NCI-H1694 treated with DMSO at 0.1 percent for 48 hours (cell line): ENCODE results near the gene MAGEA3.
"Not testable (repeated sequence)": the region's sequence is repeated elsewhere in the genome, so short reads cannot be mapped to it uniquely, and the experiment has no call there.

Source experiments
- DNase-seq: peaks from one replicate; lab custom pipeline; 2025; lab: John Stamatoyannopoulos, UW

MAGEA3 gene

GRCh38 chrX:152697952-152698931 is at the start of gene MAGEA3:
MAGEA3 (plus strand) TSS chrX:152698794; CDS start chrX:152700833, 2,039 bp downstream.
- not testable (repeated sequence) for DNase-seq

- DNase-seq = no peak
These were observed 46.5 kb upstream of the MAGEA3 start for GRCh38 chrX:152652060-152652459.

- DNase-seq = no peak
These were observed 46.1 kb upstream of the MAGEA3 start for GRCh38 chrX:152652467-152652866.

GRCh38 chrX:152656087-152656486 is 42.5 kb upstream of the MAGEA3 start:
- no peak for DNase-seq

- DNase-seq = no peak
These were observed 41.7 kb upstream of the MAGEA3 start for GRCh38 chrX:152656890-152657289.

GRCh38 chrX:152658302-152658701 is 40.3 kb upstream of the MAGEA3 start:
- DNase-seq = no peak

- no peak for DNase-seq
These were observed 35.5 kb upstream of the MAGEA3 start for GRCh38 chrX:152663086-152663485.

- DNase-seq = no peak
These were observed 24.5 kb upstream of the MAGEA3 start for GRCh38 chrX:152674135-152674534.

- DNase-seq = not testable (repeated sequence)
These were observed 23.9 kb upstream of the MAGEA3 start for GRCh38 chrX:152674652-152675051.

- not testable (repeated sequence) for DNase-seq
These were observed 17.6 kb upstream of the MAGEA3 start for GRCh38 chrX:152681012-152681411.

GRCh38 chrX:152700390-152700789 is 1.8 kb downstream of the MAGEA3 start:
- DNase-seq = not testable (repeated sequence)

GRCh38 chrX:152706500-152706899 is 7.9 kb downstream of the MAGEA3 start:
- DNase-seq = not testable (repeated sequence)

GRCh38 chrX:152709173-152709572 is 10.6 kb downstream of the MAGEA3 start, which contains the start of gene CSAG2:
CSAG2 (minus strand) TSS chrX:152709273; CDS start chrX:152709112, 161 bp downstream.
- DNase-seq = not testable (repeated sequence)

- DNase-seq = not testable (repeated sequence)
These were observed 14.6 kb downstream of the MAGEA3 start for GRCh38 chrX:152713195-152713594.

GRCh38 chrX:152713815-152714787 is 15.5 kb downstream of the MAGEA3 start, which contains the start of gene MAGEA2B:
MAGEA2B (plus strand) TSS chrX:152714628; CDS start chrX:152717107, 2,479 bp downstream.
- not testable (repeated sequence) for DNase-seq

- DNase-seq = no peak
These were observed 26.8 kb downstream of the MAGEA3 start for GRCh38 chrX:152725409-152725808.

GRCh38 chrX:152733261-152733975 is 34.8 kb downstream of the MAGEA3 start, which contains the start of the genes CSAG1 and MAGEA12:
CSAG1 (minus strand) TSS chrX:152733721; CDS start chrX:152732460, 1,261 bp downstream.
MAGEA12 (plus strand) TSS chrX:152733757; CDS start chrX:152736162, 2,405 bp downstream.
- DNase-seq = peak; percentile 61

GRCh38 chrX:152734143-152734858 is 35.7 kb downstream of the MAGEA3 start:
- not testable (repeated sequence) for DNase-seq

GRCh38 chrX:152735101-152735500 is 36.5 kb downstream of the MAGEA3 start:
- no peak for DNase-seq

GRCh38 chrX:152735860-152736511 is 37.4 kb downstream of the MAGEA3 start:
- no peak for DNase-seq
